ENCODE results near the gene ACTR1A.

Gene ACTR1A

DNA sequence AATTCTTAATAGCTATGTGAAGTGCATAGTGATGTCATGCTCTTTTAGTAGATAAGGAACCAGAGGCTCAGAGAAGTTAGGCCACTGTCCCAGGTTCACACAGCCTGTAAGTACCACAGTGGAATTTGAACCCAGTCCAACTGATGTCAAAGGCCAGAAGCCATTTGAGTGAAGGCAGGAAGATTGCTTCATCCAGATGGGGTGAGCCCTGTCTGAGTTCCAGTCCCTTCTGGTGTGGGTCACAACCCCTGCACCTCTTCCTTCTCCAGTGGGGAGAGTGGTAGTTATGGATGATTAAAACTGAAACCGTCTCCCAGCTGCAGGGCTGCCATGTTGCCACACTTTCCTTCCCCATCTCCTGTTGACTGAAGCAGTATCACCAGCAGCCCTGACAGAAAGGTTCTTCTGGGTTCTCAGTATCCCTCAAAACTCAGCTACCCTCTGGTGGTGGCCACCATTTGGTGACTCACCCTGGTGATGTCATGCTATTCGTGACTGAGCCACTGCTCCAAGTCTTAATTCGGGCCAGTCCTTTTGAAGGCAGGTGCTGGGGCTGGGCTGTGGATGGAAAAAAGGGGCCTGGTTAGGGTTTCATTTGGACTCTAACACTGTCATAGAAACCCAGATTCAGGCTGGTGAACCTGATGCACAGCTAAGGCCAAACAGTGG lies 49.7 kb downstream of the ACTR1A start:
- no peak for DNase-seq

DNA sequence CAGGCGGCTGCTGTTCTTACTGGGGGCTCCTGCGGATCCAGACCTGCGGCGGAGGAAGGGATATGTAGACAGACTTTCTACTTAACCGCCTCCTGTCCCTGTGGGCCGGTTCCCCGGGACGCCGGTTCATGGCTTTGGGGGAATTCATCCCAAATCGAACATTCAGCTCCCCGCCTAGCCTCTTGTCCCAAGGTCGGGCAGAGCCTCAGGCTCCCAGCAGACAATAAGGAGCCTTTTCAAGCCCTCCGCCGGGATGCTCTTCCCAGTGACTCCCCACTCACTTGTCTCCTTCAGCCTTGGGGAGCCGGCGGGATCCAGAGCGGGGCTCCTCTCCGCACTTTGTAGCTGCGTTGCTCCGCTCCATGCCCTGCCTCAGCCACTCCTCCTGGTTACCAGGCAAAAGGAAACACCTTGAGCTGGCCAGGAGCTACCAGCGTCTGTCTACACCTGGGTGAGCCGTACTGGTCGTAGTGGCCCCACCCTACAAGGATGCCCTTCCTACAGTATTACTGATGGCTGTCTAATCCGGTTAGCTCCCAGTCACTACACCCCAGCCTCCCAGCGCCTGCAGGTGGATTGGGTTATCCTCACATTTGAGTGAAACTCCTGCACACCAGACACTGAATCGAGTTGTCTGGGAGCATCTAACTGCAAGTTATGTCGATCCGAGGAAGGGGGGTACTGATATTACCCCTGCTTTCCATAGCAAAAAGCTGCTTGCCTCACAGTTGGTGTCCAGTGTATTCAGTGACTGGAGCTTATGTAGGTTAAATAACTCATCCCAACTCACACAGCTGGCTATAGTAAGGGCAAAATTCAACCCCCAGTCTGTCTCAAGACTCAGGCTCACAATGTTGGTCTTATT lies 51.2 kb downstream of the ACTR1A start, which contains the start of gene C10orf95:
Gene C10orf95 (minus strand): TSS at position 439 of the 865 bp plus-strand sequence. CDS start 450 bp downstream, outside the sequence.
- DNase-seq: no peak

DNA sequence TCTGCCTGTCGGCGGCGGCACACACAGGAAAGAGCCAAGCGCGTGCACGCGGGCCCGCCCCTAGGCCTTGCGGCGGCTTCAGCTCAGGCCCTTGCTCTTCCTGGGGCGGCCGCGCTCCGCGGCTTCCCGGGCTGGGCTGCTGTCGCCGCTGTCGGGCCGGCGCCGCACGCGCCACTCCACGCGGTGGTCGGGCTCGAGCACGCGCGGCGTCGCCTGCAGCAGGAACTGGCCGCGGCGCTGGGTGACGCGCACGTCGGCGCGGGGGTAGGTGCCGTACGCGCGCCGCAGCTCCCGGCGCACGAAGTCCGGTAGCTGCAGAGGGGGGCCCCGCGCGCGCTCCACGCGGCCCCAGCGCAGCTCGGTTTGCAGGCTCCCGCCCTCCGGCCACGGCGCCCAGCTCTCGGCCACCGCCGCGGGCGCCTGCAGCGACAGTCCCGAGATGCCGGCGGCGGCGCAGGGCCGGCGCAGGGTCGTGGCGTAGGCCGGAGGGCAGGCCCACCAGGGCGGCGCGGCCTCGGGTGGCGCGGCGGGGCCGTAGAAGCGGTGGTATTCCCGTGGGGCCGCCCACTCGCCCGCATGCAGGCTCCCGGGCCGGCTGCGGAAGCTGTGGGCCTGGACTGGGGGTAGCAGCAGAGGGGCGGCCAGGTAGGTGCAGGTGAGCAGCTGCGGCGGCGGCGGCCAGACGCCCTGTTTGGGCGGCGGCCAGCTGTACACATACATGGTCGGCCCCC lies 52.0 kb downstream of the ACTR1A start:
- peak; percentile 74 for DNase-seq

DNA sequence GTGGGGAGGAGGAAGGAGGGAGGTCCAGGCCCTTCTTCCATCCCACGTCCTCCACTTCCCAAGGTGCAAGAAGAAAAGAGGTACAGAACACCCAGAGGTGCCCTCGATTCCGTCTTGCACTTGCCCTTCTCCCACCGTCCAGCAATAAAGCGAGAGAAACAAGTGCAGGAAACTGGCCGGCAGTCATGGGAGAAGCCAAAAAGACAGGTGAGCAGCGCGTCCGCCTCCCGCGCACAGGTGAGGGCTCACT lies 52.5 kb downstream of the ACTR1A start:
- no peak for DNase-seq

DNA sequence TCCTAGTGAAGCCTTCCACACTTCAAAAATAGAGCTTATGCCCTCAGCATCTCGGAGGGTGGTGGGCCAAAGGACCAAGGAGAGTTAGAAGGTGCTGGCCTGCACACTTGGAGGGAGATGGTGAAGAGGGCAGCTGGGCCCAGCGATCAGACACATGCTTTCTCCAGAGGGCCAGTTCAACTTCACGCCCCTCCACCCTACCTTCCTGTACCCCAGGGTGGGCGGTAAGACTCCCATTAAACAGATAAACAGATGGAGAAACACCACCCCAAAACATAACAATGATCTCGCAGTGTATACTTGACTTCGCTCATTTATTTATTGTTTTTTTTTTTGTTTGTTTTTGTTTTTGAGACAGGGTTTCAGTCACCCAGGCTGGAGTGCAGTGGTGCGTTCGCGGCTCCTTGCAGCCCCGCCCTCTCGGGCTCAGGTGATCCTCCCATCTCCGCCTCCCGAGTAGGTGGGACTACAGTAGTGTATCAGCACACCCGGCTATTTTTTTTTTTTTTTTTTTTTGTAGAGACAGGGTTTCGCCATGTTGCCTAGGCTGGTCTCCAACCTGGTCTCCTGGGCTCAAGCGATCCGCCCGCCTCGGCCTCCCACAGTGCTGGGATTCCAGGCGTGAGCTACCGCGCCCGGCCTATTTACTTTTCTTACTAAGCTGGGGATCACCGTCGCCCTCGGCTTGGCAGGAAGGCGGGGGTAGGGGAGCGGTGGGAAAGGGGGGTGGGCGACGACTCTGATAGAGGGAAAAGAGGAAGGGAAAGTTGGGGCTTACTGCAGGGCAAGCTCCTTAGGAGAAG lies 53.0 kb downstream of the ACTR1A start:
- DNase-seq: peak; percentile 59

DNA sequence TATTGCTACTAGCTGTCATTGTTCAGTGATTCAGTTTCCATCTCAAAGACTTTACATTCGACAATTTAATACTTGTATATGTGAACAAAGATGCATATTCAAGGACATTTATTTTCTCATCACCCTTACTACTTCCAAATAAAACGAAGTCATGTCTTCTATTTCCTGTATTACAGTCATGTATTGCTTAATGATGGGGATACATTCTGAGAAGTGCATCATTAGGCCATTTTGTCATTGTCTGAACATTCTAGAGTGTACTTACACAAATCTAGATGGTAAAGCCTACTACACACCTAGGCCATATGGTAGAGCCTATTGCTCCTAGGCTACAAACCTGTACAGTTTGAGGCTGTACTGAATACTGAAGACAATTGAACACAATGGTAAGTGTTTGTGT lies 57.7 kb downstream of the ACTR1A start:
- no peak for DNase-seq

DNA sequence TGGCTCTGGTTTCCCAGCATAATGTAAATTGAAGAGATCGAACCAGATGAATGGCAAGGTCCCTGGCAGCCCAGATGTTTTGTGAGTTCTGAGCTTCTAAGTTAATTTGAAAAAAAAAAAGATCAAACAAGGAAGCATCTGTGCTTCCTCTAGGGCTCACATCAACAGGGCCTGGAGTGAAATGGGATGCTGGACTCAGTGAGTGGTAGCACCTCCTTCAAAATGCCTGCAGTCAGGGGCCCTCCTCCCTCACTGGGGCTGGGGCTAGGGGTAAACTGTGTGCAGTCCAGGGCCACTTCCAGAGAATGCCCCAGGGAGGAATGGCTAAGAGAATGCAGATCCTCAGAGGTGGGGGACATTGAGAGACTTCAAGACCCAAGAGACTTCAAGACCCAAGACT lies 64.1 kb downstream of the ACTR1A start:
- no peak for DNase-seq

DNA sequence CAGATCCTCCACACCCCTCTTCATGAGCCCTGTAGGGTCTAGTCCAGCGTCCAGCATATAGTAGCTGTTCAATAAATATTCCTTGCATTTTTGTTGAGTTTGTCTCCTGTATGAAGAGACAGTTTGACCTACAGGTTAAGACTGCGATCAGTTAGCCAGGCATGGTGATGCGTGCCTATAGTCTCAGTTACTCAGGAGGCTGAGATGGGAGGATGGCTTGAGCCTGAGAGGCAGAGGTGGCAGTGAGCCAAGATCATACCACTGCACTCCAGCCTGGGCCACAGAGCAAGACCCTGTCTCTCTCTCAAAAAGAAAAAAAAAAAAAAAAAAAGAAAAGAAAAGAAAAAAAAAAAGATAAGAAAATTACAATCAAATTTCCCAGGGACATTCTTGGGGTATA lies 65.0 kb downstream of the ACTR1A start:
- no peak for DNase-seq

DNA sequence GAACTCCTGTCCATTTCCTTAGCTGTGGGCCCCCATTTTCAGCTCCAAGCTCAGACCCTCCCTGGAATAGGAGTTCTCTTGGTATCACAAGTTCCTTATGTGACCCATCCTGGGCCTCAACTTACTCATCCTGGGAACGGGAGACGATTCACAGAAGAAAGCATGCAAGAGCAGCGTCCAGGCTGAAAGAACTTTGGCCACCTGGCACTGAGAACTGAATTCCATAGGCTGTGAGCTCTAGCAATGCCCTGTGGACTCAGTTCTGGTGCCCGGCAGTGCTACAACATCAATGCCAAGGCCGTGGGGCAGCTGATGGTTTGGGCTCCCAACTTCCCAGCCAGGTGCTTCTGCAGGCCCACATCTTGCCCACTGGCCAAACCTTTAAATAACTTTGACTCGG lies 66.2 kb downstream of the ACTR1A start:
- no peak for DNase-seq

DNA sequence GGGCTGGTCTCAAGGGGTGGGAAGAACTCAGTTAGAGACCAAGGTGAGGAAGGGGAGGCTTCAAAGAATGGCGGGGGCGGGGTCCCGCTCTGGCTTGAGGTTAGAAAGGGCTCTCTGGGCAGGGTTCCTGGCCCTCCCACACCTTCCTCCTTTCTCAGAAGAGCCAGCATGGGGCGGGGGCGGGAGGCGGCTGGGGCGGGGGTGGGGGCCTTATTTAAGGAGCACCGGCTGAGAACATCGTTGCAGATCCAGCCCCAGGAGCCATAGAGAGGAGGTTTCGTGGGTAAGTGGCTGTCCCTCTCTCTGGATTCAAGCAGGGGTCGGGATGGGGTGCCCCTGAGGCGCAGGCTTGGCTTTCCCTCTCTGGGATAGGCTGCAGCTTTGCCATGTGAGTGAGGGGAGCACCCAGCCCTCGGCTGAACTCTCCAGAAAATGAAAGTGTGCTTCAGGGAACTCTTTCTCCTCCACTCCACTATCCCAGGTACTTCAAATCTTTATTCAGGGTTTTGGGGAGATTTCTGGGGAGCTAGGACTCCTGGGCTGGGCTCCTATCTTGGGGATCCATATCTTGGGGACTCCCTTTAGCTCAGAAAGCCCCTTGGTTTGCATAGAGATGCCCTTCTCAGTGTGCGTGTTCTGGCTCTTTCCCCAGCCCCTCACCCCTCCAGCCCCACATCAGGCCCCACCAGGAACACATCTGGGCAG lies 66.8 kb downstream of the ACTR1A start:
- DNase-seq: no peak

DNA sequence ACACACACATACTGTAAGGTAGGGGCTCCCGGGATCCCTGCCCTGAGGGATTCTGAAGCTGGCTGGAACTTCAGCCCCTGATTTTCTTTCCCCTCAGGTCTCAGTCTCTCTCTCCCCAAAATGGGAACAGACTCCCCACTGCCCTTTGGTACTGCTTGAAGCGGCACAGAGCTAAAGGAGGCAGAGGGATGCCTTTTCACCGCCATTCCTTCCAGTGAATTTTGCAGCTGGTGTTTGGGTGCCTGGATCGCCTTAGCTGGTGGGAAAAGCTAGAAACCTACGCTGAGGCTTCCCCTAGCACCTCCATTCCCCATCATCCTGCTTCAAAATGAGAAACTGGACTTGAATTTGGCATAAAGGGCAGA lies 67.4 kb downstream of the ACTR1A start:
- no peak for DNase-seq

DNA sequence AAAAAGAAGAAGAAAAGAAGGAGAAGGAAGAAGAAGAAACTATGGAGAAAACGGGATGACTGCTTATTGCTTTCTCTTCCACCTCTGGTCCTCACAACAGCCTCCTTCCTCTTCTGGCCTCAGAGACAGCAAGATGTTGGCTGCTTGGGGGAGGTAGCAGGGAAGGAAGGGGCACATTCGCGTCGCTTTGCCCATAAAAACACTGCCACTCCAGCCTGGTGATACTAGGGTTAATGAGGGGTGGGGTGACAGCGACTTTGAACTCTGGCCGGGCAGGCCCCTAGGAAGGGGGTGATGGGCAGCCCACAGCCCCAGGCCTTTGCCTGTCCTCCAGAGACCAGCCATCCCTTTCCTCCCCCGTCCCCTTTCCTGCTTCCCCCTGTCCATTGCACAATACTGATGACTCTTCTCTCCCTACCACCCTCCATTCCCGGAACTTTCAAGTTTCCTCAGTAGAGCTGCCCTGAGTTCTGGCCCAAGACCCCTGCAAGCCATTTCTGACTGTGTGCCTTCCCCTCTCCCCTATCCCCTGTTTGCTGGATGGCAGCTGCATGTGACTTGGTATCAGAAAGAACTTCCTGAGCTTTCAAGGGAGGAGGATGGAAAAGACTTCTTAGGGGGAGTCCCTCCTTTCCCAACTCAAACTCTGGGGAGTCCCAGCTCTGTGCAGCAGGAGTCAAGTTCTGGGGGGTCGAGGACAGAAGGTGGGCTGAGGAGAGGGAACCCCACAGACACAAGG lies 67.9 kb downstream of the ACTR1A start:
- no peak for DNase-seq

DNA sequence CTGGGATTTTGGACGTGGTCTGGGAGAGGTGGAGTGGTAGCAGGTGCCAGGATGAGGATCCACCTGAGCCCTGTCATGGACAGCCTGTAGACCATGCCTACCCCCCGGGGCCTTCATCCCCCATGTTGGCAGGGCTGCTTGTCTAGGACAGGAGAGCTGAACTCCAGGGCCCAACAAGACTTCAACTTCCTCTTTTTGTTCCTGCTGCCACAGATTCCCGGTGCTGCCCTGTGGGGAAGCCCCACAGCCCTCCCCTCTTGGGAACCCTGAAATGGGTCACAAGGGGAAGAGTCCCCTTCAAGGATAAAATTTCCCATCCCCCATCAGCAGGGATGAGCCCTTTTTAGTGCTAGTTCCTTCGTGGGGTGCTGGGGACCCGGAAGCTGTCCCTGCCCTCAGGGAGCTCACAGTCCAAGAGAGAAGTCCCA lies 68.9 kb downstream of the ACTR1A start:
- DNase-seq: no peak

DNA sequence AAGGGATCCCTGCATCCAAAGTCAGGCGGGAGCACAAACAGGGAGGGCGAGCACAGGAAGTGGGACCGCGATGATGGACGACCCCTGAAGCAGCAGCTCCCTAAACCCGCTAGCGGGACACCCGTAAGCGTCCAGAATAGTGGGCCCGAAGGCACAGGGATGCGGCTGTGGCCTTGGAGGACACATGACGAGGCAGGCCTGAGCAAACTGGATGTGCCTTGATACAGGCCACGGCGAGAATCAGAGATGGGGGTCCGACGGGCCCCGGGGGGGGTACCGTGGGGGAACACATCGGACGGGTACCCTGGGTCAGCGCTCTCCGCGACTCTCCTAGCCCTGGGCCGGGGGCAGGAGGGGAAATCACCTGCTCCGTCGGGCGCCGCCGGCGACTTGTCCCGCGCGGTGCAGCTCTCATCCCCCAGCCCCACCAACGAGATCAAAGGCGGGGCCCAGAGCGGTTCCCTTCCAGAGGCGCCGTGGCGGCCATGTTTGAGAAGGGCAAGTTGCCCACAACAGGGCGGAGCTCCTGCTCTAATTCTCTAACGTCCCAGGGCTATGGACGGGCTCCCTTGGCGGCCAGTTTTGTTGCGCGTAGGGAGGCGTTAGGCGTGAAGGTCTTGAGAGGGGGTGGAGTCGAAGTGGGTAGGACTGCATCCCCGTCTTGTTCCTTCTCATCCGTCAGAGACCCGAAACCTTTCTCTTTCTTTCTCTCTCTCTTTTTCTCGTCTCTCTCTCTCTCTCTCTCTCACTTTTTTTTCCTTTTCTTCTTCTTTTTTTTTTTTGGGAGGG lies 70.2 kb downstream of the ACTR1A start, which contains the start of gene CUEDC2:
Gene CUEDC2 (minus strand): TSS at position 413 of the 789 bp plus-strand sequence. CDS start 7,386 bp downstream, outside the sequence.
- DNase-seq: peak; percentile 81

DNA sequence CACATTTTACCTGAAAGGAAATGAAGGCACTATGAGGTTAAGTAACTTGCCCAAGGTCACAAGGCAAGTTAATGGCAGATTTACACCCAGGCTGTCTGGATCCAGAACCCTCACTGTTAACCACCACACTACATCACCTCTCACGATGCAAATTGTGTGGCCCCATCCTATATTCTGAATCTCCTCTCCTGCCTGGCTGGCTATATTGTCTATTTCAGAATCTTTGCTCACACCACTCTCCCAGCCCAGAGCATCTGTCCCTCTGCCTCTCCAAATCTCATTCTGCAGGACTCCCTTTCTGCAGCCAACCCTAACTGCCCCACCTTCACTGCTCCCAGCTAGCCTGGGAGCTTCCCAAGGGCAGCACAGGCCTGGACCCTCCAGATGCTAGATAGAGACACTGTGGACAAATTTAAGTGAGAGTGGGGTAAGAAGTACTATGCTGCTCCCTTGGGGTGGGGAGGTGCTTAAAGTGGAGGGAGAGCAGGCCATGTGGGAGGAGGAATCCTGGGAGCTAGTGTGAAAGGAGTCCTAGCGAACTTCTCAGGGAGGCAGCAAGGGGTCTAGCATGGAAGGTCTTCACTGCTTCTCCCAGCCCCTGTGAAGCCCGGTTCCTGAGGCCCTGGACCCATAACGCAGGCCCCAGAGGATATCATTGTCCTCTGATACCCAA lies 70.9 kb downstream of the ACTR1A start:
- no peak for DNase-seq

DNA sequence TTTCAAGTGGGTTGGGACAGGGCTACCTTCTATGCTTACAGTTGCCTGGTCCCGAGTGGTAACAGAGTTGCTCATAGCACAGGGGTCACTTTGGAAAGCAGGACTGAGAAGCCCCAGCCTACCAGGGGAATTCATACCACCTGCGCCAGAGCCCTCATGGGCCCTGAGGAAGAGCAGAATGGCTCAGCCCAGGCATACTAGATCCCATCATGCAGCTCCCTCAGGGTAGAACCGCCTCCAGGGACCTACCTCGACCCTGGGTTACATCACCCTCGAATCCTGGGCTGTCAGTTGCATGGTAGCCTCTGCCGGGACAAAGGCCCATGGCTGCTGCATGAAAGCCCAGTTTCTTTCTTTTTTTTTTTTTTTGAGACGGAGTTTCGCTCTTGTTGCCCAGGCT lies 73.0 kb downstream of the ACTR1A start:
- no peak for DNase-seq
